Measurements from ENCODE around the gene CLC.

The CLC gene

GRCh38 chr19:39681416-39681815 lies 56.4 kb downstream of the CLC start:
- no peak for FAIRE-seq

More at GRCh38 chr19:39681416-39681815, 56.4 kb downstream of the CLC start:
- no peak for DNase-seq (ENCODE audit: insufficient read length, low spot score)

Measured in GM19239 (cell line).